Ascending aorta (tissue), 2 donors: ENCODE results near the gene BACE2. TPM values are rescaled to one million over a fixed set of nuclear protein-coding genes. Genes with fewer than 3 reads are reported as not detected.

Experiments
- DNase-seq, 2 donors: peaks; one replicate each; pipeline ENCODE4 v3.0.0-alpha.2; 2019; ENCODE audit warnings: low spot score in 2 of 2
- H3K27ac ChIP-seq, 2 donors: fragments of 200-600 bp; sonication (generic); one replicate each; pipeline ENCODE4 v1.5.1; 2016 to 2017; ENCODE audit warnings: mild to moderate bottlenecking in 1 of 2
- H3K27me3 ChIP-seq: fragments of 200-600 bp; sonication (generic); one replicate; pipeline ENCODE4 v1.5.1; 2017
- H3K36me3 ChIP-seq, 2 donors: fragments of 200-600 bp; sonication (generic); one replicate each; pipeline ENCODE4 v1.5.1; 2016
- H3K4me1 ChIP-seq, 2 donors: fragments of 200-600 bp; sonication (generic); one replicate each; pipeline ENCODE4 v1.5.1; 2016 to 2017; ENCODE audit warnings: mild to moderate bottlenecking in 1 of 2
- H3K4me3 ChIP-seq, 2 donors: fragments of 200-600 bp; sonication (generic); one replicate each; pipeline ENCODE4 v1.5.1; 2016 to 2017; ENCODE audit warnings: mild to moderate bottlenecking in 1 of 2
- H3K9me3 ChIP-seq, 2 donors: fragments of 200-600 bp; sonication (generic); one replicate each; pipeline ENCODE4 v1.5.1; 2016
- intact Hi-C: fragments of 100-400 bp; cut with DNase I; formaldehyde crosslinking; loops from one replicate; pipeline ENCODE4 v1.15.1; 2023
- total RNA-seq: library from RNA; depleted of rRNA; stranded (reverse); fragments of >200 nt; gene quantifications from one replicate; pipeline ENCODE4 v1.1.0, GENCODE V29; 2016
- TF ChIP-seq, protein P1 (sequence below), 3 experiments: fragments of 200-600 bp in 2 of 3; fragments of 450-650 bp in 1 of 3; sonication (generic) in 2 of 3; IDR thresholded peaks; one replicate each; pipeline ENCODE4 v1.5.1; 2016 to 2019; ENCODE audit warnings: antibody characterized with exemption in 3 of 3, mild to moderate bottlenecking in 1 of 3, moderate library complexity in 1 of 3

BACE2 gene
- total RNA-seq, 1 donor from 2014 or later, result 151 TPM

DNA sequence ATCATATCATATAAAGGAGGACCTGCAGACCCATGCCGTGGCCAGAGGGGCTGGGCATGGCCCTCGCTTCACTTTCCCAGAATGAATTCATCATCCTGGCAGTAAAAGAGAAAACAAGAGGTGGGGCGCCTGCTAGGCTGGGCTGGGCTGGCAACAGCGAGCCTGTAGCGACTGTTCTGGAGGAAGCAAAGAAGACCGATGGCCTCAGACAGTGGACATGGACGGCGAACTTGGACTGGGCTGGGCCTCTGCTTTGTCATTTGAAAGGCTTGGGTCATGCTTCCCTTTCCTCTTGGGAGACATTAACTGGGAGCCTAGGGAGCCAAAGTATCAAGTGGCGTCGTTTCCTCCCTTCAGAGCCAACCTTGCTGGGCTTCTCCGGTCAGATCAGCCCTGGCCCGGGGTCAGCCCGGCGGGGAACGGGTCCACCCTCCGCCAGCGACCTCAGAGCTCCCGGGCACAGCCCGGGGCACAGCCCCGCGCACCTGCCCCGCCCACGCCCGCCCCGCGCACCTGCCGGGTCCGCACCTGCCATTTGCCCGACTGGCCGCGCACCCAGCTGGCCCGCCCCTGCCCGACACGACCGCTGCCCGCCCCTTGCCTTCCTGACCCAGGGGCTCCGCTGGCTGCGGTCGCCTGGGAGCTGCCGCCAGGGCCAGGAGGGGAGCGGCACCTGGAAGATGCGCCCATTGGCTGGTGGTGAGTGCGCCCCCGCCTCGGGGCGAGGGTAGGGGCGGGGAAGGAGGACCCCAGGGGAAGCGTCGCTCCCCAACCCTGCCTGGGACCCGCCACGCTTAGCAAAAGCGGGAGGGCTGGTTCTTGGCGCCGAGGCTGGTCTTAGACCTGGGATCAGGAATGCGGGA is 148.5 kb downstream of the BACE2 start, which contains the start of gene FAM3B:
Gene FAM3B, plus strand, starts transcription at position 602 of the 863 bp plus-strand sequence. Its CDS starts 79 bp downstream, at position 681.
- Histone ChIP-seq H3K27ac (no peak within 1 kb of the TSS), H3K36me3 (no peaks in the 10 kb centered on the region), H3K4me1 (peaks cover 0 to 7% of the 10 kb centered on the region in 2 donors), H3K27me3 (no peaks in the 10 kb centered on the region), H3K9me3 (no peaks in the 10 kb centered on the region), H3K4me3 (peak within 1 kb of the TSS; percentile 40 to 54)
- DNase-seq, result no peak
- TF ChIP-seq, protein P1, sequence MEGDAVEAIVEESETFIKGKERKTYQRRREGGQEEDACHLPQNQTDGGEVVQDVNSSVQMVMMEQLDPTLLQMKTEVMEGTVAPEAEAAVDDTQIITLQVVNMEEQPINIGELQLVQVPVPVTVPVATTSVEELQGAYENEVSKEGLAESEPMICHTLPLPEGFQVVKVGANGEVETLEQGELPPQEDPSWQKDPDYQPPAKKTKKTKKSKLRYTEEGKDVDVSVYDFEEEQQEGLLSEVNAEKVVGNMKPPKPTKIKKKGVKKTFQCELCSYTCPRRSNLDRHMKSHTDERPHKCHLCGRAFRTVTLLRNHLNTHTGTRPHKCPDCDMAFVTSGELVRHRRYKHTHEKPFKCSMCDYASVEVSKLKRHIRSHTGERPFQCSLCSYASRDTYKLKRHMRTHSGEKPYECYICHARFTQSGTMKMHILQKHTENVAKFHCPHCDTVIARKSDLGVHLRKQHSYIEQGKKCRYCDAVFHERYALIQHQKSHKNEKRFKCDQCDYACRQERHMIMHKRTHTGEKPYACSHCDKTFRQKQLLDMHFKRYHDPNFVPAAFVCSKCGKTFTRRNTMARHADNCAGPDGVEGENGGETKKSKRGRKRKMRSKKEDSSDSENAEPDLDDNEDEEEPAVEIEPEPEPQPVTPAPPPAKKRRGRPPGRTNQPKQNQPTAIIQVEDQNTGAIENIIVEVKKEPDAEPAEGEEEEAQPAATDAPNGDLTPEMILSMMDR (IDR thresholded peaks at IDR 0.05), result no peak
- intact Hi-C loops, result no loop called here

DNA sequence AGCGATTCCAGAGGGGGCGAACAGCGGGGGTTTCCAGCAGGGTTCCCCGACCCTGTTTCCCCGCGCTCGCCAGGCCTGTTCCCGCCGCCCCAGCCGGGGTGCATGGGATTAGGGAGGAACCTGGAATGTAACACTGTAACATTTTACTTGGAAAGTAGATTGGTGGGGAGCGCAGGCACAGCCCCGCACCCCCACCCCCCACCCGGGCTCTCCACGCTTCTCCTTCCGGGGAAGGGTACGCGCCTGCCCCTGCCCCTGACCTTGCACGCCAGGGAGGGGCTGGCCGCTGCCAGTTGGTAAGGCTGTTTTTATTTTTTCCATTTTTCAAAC is 149.1 kb downstream of the BACE2 start:
- no peaks in the 10 kb centered on the region for H3K27me3 ChIP-seq
- TF ChIP-seq, protein P1 (IDR thresholded peaks at IDR 0.05), result no peak
- H3K27ac ChIP-seq, result no peak overlapping the region
- H3K9me3 ChIP-seq, result no peaks in the 10 kb centered on the region
- intact Hi-C loops, result no loop called here
- DNase-seq, result no peak
- H3K4me3 ChIP-seq, result peak overlapping the region; percentile 40 to 54
- H3K36me3 ChIP-seq, result no peaks in the 10 kb centered on the region
- H3K4me1 ChIP-seq, result peaks cover 0 to 7% of the 10 kb centered on the region in 2 donors

DNA sequence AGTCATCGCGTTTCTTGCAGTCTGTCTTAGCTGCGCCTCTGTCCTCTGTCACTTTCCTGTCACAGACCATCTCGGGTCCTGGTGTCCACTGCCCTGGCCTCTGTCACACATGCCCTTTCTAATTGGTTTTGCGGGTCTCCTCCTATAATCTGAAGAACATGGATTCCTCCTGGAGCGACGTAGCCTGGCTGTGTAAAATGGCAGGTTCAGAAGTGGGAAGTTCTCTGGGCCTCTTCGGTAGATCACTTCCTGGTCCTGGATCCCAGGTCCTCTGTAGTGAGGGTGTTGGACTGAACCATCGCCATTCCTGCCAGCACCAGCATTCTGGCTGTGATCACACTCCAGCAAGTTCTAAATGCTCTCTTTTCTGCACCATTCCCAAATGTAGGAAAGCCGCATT is 149.5 kb downstream of the BACE2 start:
- Histone ChIP-seq H3K4me3 (no peak overlapping the region), H3K27ac (no peak overlapping the region)

DNA sequence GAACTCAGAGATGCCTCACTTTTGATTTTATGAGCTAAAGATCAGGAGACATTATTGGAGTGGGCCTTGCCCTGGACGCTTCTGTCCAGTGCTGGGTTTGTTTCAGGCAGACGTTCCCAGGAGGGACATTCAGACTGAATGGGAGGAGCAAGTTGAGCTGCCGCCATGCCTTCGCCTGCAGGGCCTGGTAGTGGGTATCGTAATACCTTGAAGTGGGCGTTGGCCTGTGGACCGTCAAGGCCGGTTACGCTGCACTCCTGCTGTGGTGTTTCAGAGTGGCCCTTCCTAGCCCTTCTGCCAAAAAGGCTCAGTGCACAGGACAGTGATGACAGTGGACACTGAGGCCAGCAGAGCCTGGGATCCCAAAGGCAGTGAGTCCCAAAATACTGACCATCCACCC is 150.3 kb downstream of the BACE2 start:
- intact Hi-C loops, result no loop called here
- H3K9me3 ChIP-seq, result no peaks in the 10 kb centered on the region
- no peaks in the 10 kb centered on the region for H3K36me3 ChIP-seq
- DNase-seq, result no peak
- H3K4me1 ChIP-seq, result peaks cover 0 to 7% of the 10 kb centered on the region in 2 donors
- TF ChIP-seq, protein P1 (IDR thresholded peaks at IDR 0.05), result no peak
- H3K27me3 ChIP-seq, result no peaks in the 10 kb centered on the region
- H3K27ac ChIP-seq, result no peak overlapping the region
- no peak overlapping the region for H3K4me3 ChIP-seq

More for the DNA sequence above, 149.5 kb downstream of the BACE2 start:
- Histone ChIP-seq H3K4me1 (peaks cover 0 to 7% of the 10 kb centered on the region in 2 donors), H3K27me3 (no peaks in the 10 kb centered on the region), H3K36me3 (no peaks in the 10 kb centered on the region), H3K9me3 (no peaks in the 10 kb centered on the region)
- intact Hi-C loops, result no loop called here
- TF ChIP-seq, protein P1 (IDR thresholded peaks at IDR 0.05), result no peak
- no peak for DNase-seq

DNA sequence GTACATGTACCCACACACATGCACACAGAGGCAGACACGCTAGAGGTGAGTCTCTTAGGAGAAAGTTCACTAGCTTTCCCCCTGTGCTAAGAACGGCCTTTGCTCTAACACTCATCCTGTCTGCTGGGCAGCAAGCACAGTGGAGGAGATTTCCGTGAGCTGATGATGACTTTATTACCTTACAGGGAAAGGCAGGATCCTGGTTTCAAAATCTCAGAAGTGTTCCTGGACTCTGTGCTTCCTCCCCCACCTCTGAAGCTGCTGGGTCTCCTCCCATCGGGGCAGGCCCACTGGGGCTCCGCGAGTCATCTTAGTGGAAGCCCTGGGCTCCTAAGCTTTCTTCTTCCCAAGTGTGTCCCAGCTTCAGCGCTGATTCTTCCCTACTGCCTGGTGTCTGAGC is 151.3 kb downstream of the BACE2 start:
- intact Hi-C loops, result no loop called here

More for the DNA sequence above, 151.3 kb downstream of the BACE2 start:
- Histone ChIP-seq H3K27ac (no peak overlapping the region), H3K4me3 (no peak overlapping the region), H3K36me3 (no peaks in the 10 kb centered on the region), H3K27me3 (no peaks in the 10 kb centered on the region), H3K4me1 (peaks cover 0 to 7% of the 10 kb centered on the region in 2 donors), H3K9me3 (no peaks in the 10 kb centered on the region)
- TF ChIP-seq, protein P1 (IDR thresholded peaks at IDR 0.05), result no peak
- DNase-seq, result no peak
